Measurements from ENCODE around the gene TMCO1.
"Not testable (repeated sequence)": the region's sequence is repeated elsewhere in the genome, so short reads cannot be mapped to it uniquely, and the experiment has no call there.

TMCO1 gene

GRCh38 chr1:165795894-165796293, 27.2 kb upstream of the TMCO1 start:
- DNase-seq (ENCODE audit: low read depth) = no peak
- H3K4me3 ChIP-seq (ENCODE audit: low read depth, low read length) = no peak overlapping the region
- no peak for TF ChIP-seq CTCF (conservative IDR thresholded peaks at IDR 0.05; ENCODE audit: low read depth, low read length)

- H3K4me3 ChIP-seq (ENCODE audit: low read depth, low read length) = no peak overlapping the region
- DNase-seq (ENCODE audit: low read depth) = peak; percentile 19
- no peak for TF ChIP-seq CTCF (conservative IDR thresholded peaks at IDR 0.05; ENCODE audit: low read depth, low read length)
Measured at GRCh38 chr1:165793951-165794350, 25.3 kb upstream of the TMCO1 start.

GRCh38 chr1:165787741-165788140, 19.1 kb upstream of the TMCO1 start:
- H3K4me3 ChIP-seq (ENCODE audit: low read depth, low read length) = no peak overlapping the region
- no peak for TF ChIP-seq CTCF (conservative IDR thresholded peaks at IDR 0.05; ENCODE audit: low read depth, low read length)
- no peak for DNase-seq (ENCODE audit: low read depth)

- H3K4me3 ChIP-seq (ENCODE audit: low read depth, low read length); DNase-seq (ENCODE audit: low read depth): not testable (repeated sequence)
Measured at GRCh38 chr1:165783519-165783918, 14.9 kb upstream of the TMCO1 start.

GRCh38 chr1:165778197-165778596, 9.5 kb upstream of the TMCO1 start:
- not testable (repeated sequence) for DNase-seq (ENCODE audit: low read depth); H3K4me3 ChIP-seq (ENCODE audit: low read depth, low read length)

GRCh38 chr1:165773324-165773965, 4.8 kb upstream of the TMCO1 start:
- no peak overlapping the region for H3K4me3 ChIP-seq (ENCODE audit: low read depth, low read length)
- TF ChIP-seq CTCF (conservative IDR thresholded peaks at IDR 0.05; ENCODE audit: low read depth, low read length) = no peak
- DNase-seq (ENCODE audit: low read depth) = peak; percentile 78

GRCh38 chr1:165772739-165773138, 4.1 kb upstream of the TMCO1 start:
- no peak overlapping the region for H3K4me3 ChIP-seq (ENCODE audit: low read depth, low read length)
- no peak for DNase-seq (ENCODE audit: low read depth)
- no peak for TF ChIP-seq CTCF (conservative IDR thresholded peaks at IDR 0.05; ENCODE audit: low read depth, low read length)

GRCh38 chr1:165764277-165764676, 4.4 kb downstream of the TMCO1 start:
- no peak for DNase-seq (ENCODE audit: low read depth)
- no peak overlapping the region for H3K4me3 ChIP-seq (ENCODE audit: low read depth, low read length)
- TF ChIP-seq CTCF (conservative IDR thresholded peaks at IDR 0.05; ENCODE audit: low read depth, low read length) = no peak
